Hepatocyte (in vitro differentiated cells): ENCODE results near the gene DUOX1.

Experiments used
- EZH2phosphoT487 ChIP-seq: fragments of 200-600 bp; sonication (generic); IDR thresholded peaks from one replicate; pipeline ENCODE4 v1.6.1; 2018; ENCODE audit warnings: antibody characterized with exemption, mild to moderate bottlenecking, low read depth, moderate library complexity; ENCODE audit not compliant: unreplicated experiment, severe bottlenecking
- TF ChIP-seq, protein P1 (sequence below): fragments of 200-600 bp; sonication (generic); IDR thresholded peaks from 2 replicates; pipeline ENCODE4 v1.5.1; 2016; ENCODE audit warnings: antibody characterized with exemption, mild to moderate bottlenecking; ENCODE audit not compliant: poor library complexity

DNA sequence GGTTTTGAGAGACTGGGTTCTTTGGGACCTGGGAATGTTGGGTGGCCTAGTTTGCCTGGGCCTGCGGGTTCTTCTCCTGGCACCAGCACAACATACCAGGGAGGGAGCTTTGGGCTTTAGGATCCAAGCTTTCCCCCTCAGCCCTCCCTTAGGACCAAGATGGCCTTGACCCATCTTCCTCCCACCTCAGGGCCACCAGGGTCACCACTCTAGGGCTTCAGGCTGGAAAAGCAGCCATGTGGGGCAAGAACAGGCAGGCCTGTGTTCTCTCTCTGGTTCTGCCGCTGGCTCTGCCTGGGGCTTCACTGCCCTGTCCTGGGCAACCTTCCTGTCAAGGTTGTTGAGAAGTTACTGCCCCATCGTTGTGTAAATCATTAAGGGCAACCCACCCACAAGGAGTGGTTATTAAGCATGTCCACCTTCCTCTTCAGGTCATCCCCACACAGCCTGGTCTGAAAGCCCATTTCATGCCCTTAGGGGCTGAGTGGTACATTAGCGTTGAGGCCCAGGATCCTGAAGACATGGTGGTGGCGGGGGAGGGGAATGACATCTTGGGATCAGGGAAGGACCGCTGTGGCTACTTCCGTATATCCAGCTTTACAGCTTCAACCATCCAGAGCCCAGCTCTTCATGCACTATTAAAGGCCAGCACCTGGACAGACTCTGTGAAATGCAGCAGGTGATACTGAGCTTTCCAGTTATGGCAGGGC is 652 bp downstream of the DUOX1 start:
- TF ChIP-seq, protein P1, sequence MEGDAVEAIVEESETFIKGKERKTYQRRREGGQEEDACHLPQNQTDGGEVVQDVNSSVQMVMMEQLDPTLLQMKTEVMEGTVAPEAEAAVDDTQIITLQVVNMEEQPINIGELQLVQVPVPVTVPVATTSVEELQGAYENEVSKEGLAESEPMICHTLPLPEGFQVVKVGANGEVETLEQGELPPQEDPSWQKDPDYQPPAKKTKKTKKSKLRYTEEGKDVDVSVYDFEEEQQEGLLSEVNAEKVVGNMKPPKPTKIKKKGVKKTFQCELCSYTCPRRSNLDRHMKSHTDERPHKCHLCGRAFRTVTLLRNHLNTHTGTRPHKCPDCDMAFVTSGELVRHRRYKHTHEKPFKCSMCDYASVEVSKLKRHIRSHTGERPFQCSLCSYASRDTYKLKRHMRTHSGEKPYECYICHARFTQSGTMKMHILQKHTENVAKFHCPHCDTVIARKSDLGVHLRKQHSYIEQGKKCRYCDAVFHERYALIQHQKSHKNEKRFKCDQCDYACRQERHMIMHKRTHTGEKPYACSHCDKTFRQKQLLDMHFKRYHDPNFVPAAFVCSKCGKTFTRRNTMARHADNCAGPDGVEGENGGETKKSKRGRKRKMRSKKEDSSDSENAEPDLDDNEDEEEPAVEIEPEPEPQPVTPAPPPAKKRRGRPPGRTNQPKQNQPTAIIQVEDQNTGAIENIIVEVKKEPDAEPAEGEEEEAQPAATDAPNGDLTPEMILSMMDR: no peak
- TF ChIP-seq EZH2phosphoT487: no peak
